IPS-NIHi7 (cell line): ENCODE measurements around the gene KLHDC8A.
"Not testable (repeated sequence)": the region's sequence is repeated elsewhere in the genome, so short reads cannot be mapped to it uniquely, and the experiment has no call there.

Experiments used
- DNase-seq: peaks from one replicate; pipeline ENCODE4 v3.0.0; 2012; ENCODE audit warnings: mixed read lengths; ENCODE audit errors: extremely low spot score

KLHDC8A gene, protein sequence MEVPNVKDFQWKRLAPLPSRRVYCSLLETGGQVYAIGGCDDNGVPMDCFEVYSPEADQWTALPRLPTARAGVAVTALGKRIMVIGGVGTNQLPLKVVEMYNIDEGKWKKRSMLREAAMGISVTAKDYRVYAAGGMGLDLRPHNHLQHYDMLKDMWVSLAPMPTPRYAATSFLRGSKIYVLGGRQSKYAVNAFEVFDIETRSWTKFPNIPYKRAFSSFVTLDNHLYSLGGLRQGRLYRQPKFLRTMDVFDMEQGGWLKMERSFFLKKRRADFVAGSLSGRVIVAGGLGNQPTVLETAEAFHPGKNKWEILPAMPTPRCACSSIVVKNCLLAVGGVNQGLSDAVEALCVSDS

DNA sequence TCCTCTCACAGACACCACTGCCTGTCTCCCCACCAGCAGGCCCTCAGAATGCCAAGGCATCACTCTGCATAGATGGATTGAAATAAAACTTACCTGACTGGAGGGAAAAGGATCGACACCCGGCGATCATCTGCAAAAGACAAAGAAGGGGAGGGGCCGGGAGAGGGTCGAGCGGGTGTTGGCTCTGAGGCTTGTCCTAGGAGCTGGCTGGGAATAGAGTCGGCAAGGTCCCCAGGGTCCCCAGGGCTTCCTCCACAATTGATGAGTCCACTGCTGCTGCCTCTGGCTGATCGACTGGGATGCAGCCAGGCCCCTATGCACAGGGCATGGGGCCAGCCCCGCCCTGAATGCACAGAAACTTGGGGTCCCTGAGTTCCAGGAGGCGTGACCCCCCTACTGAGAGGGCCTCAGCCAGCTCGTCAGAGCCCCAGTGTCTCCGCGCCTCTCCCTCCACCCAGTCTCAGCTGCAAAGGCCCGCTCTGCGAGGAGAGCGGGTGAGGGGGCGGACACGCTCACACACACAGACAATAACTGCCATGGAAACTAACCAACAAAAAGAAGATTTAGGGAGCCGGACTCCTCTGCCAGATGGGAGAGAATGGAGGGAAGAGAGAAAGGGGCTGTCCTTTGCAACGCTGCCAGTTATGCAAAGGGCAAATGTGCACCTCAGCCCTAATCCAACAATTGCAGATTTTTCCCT is at the start of gene KLHDC8A:
Gene KLHDC8A, minus strand, starts transcription at position 483 of the 700 bp plus-strand sequence. CDS start 13,318 bp downstream, outside the sequence.
- DNase-seq, result no peak

DNA sequence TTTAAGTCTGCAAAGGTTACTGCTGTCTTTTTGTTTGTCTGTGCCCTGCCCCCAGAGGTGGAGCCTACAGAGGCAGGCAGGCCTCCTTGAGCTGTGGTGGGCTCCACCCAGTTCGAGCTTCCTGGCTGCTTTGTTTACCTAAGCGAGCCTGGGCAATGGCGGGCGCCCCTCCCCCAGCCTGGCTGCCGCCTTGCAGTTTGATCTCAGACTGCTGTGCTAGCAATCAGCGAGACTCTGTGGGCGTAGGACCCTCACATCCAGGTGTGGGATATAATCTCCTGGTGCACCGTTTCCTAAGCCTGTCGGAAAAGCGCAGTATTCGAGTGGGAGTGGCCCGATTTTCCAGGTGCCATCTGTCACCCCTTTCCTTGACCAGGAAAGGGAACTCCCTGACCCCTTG is 49.5 kb upstream of the KLHDC8A start:
- DNase-seq, result not testable (repeated sequence)

DNA sequence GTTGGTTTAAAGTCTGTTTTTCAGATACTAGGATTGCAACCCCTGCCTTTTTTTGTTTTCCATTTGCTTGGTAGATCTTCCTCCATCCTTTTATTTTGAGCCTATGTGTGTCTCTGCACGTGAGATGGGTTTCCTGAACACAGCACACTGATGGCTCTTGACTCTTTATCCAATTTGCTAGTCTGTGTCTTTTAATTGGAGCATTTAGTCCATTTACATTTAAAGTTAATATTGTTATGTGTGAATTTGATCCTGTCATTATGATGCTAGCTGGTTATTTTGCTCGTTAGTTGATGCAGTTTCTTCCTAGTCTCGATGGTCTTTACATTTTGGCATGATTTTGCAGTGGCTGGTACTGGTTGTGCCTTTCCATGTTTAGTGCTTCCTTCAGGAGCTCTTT is 47.8 kb upstream of the KLHDC8A start:
- DNase-seq, result not testable (repeated sequence)

DNA sequence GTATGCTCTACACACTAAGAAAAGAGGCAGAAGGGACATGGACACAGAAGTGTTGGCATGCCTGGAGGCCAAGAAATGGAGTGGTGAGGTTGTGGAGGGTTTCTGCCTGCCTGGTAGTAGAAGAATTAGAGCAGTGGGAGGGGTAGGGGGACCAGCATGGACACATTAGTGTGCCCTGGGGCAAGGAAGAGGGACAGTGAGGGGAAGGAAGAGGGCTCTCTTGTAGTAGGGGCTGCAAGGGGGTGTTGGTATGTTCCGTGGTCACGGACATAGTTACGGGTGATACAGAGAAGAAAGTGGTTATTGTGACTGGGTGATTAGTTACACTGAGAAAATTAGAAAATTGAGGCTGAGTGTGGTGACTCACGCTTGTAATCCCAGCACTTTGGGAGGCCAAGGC is 41.9 kb upstream of the KLHDC8A start:
- DNase-seq, result no peak

DNA sequence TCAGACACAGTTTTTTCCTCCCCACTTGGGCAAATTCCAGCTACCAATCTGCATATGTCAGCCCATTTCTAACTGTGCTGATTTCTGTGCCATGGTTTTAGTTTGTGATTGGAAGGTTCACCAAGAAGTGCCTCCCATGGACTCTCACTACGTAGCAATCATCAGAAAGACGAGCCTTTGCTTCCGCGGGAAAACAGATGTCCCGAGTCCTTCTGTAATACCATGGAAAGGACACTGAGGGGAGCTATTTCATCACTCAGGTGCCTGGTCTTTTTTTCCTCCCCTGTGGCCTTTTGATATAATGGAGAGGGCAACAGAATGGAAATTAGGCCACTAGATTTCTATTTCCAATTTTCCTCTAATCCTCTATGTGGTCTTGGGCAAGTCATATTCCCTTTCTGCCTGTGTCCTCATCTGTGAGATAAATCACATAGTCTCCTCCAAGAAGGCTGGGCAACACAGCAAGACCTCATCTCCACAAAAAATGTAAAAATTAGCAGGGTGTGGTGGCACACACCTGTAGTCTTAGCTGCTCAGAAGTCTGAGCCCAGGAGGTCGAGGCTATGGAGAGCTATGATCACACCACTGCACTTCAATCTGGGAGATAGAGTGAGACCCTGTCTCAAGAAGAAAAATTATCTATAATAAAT is 40.4 kb upstream of the KLHDC8A start:
- peak; percentile 84 for DNase-seq

DNA sequence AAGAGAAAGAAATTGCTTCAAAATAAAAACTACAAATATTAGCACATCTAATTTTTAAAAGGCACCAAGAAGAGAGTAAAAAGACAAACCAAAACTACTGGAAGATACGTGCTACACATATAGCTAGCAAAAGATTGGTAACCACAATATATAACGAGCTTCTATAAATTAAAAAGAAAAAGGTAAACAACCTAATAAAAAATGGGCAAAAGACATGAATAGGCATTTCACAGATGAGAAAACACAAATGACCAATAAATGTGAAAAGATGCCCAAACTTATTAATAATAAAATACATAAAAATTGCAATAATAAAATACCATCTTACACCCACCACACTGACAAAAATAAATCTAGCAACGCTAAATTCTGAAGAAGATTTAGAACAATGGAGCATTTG is 38.9 kb upstream of the KLHDC8A start:
- no peak for DNase-seq

DNA sequence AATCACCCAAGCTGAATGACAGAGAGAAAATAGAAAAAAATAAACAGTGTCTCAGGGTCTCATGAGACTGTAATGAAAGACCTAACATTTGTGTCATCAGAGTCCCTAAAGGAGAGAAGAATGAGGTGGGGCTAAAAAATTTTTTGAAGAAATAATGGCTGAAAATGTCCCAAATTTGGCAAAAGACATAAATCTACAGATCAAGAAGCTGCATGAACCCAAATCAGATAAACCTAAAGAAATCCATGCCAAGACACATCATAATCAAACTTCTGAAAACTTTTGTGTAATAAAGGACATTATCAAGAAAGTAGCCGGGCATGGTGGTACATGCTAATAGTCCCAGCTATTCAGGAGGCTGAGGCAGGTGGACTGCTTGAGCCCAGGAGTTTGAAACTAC is 35.9 kb upstream of the KLHDC8A start:
- no peak for DNase-seq

DNA sequence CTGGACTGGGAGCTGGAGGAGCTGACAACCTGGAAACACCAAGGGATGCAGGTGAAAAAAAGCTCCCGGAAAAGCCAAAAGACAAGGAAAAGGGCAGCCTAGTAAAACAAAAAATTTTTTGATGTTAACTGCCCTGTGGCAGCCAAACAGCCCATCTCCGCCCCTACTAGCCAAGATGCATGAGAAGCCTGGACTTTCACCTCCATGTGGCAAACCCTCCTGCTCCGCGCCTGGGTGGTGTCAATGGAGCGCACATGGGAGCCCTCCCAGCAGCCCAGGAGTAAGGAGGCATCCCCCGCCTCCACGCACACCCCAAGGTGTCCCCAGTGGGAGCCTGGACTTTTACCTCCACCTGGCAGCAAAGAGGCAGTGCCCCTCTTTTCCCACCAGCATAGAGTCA is 34.7 kb upstream of the KLHDC8A start:
- DNase-seq, result no peak

DNA sequence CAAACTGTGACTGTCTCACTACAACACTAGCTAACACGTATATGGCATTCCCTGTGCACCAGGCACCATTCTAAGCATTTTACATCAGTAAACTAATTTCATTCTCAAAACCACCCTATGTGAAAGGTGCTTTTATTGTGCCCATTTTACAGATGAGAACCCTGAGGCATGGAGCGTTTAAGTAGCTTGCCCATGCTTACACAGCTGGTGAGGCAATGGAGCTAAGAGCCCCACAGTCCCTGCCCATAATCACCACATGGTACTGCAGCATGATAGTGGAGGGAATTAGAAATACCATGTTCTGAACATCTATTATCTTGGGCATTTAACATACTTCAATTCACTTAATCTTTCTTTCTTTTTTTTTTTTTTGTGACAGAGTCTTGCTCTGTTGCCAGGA is 31.1 kb upstream of the KLHDC8A start:
- DNase-seq, result no peak

DNA sequence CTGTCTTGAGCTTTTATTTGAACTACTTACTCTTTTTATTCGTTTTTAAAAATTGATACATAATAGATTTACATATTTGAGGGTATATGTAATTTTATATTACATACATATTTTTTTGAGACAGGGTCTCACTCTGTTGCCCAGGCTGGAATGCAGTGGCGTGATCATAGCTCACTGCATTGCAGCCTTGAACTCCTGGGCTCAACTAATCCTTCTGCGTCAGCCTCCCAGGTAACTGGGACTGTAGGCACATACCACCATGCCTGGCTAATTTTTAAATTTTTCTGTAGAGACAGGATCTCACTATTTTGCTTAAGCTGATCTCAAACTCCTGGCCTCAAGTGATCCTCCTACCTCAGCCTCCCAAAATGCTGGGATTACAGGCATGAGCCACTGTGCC is 26.3 kb upstream of the KLHDC8A start:
- DNase-seq, result not testable (repeated sequence)

DNA sequence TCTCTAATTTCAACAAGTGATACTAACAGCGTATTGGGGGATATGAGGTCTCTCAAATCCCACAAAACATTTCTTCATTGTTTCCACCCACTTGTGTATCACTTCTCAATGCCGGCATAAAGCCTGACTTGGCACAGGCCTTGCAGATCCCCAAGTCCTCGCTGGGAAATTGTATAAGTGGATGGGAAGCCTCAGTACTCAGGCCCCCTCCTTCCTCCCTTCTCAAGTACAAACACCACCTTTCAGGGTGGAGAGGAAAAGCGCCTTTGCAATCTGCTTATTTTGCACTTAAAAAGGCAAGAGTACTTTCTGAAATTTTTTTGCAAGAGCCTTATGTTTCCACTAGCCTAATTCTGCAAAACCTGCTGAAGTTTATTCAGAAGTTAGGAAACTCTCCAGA is 25.8 kb upstream of the KLHDC8A start:
- DNase-seq, result no peak

DNA sequence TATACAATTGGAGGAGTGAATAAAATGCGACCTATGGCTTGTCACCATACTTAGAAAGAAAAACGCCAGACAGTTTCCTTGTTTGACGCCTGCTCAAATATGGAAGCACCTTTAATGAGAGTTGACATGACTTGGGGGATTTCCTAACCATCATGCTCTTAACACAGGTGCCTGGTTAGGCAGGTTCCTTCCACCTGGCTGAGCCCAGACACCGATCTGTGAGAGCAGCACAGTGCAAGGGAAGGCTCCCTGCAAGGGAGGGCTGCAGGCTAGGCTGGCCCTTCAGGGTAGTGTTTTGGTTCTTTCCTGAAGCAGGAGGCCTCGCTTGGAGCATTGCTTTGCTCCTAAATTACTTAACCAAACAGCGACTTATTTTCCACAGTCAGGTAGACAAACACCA is 24.6 kb upstream of the KLHDC8A start:
- DNase-seq, result no peak

DNA sequence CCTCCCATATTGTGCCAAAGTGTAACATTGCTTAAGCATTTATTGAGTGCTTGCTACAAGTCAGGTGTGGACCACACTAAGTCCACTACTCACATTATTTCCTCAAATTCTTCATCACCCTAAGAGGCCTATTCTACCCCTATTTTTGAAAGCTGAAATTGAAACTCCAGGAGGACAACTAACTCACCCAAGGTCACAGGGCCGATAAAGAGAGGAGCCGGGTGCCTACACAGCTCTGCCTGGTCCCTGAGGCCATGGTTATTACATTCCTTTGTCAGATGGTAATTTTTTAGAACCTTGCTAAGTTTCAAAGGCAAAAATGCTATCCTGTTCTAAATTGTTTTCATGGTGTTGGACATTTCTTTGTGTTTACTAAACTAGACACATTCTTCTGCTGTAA is 24.2 kb upstream of the KLHDC8A start:
- DNase-seq, result no peak

DNA sequence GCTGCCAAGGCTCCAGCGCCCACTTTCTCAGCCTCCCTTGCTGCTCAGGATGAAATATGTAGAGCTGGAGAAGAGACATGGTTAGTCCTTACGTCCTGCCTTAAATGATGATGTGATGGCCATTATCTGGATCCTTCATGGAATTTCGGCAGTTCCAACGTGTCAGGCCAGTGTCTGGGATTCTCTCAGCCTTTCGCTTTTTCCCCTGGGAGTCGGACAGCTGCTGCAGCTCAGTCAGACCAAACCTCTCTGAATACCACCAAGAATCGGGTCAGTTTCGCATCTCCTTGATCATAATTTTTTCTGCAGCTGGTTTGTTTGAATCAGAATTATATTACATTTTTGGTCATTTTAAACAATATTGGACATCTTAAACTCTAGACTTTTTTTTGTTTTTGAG is 22.3 kb upstream of the KLHDC8A start:
- DNase-seq, result no peak

DNA sequence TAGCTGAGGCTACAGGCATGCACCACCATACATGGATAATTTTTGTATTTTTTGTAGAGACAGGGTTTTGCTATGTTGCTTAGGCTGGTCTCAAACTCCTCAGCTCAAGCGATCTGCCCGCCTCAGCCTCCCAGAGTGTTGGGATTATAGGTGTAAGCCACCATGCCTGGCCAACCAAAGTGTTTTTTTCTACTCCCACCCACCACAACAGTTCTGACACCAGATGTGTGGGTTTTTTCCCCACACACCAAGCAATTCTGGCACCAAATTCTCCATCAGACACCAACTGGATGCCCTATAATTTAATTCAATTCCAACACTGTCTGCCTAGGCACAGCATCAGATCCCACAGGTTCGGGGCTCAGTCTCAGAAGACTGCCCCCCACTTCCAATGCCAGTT is 20.6 kb upstream of the KLHDC8A start:
- DNase-seq, result no peak

DNA sequence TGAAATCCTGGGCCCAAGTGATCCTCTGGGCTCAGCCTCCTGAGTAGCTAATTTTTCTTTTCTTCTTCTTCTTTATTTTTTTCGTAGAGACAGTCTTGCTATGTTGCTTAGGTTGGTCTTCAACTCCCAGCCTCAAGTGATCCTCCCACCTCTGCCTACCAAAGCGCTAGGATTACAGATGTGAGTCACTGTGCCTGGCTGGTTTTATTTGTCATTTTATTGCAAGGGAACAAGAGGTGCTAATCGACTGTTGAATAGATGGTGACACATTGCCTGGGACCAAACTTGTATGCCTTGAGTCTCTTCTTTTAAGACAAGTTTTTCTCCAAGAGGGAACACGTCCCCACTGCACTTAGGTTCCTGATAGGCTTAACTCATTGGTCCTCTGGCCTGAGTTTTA is 20.0 kb upstream of the KLHDC8A start:
- no peak for DNase-seq

DNA sequence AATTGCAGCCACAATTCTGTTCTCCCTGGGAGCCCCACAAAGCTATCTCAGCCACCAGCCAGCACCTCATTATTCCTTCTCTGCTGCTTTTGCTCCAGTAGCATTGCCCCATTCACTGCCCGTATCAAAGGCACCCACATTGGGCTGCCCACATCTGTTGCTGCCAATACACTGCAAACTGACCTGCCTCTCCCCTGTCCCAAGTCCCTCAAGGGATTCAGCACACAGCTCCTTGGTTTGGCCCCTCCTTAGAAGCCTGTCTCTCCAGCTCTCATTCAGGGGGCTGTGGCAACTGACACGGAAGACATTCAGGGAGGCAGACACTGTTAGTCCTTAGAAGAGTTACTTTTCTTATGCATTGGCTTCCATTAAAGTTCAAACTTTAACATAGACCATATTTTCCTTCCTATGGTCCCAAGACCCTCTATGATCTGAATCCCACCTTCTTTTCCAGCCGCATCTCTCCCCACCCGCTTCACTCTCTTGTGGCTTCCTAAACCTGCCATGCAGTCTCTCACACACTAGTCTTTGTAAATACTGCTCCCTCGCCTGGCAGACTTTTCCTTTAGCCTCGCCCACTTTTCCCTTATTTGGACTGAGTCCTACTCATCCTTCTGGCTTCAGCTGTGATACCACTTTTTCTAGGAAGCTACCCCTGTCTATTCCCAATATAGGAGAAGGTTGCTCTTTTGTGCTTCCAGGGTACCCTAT is 19.3 kb upstream of the KLHDC8A start:
- peak; percentile 85 for DNase-seq

DNA sequence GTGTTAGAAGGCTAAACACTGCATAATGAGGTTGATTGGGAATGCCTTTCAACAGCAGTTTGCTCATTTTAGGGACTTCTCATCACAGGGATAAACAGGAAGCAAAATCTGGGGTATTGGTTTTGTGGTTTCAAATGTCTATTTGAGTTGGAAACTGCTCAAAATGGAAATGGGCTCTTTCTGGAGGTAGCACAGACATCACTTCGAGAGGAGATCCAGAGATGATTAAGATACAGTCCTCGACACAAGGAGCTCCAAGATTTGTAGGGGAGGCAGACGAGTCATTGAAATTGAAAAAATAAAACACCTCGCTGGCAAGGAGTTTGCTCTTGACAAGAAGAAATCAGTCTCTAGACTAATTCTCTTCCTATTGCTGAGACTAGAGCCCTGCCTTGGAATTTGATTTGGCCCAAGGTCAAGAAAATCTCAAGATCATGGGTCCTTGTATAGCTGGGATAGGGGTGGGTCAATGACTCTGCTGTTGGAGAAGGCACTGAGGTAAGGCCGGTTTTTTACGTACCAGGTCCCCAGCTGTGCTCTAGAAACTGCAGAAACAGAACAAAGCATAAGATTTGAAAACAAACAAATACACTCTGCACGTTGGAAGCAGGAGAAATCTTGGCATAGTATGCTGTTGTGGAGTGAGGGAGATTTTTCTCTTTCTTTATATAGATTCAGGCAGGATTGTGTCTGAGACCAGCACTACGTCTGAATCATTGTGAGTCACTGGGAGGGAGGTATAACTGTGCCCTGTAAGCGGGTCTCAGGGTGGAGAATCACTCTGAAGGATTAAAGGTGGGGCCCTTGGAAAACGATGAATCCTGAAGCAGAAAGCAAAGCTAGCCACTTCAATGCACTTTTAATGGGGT is 17.7 kb upstream of the KLHDC8A start:
- DNase-seq, result no peak

DNA sequence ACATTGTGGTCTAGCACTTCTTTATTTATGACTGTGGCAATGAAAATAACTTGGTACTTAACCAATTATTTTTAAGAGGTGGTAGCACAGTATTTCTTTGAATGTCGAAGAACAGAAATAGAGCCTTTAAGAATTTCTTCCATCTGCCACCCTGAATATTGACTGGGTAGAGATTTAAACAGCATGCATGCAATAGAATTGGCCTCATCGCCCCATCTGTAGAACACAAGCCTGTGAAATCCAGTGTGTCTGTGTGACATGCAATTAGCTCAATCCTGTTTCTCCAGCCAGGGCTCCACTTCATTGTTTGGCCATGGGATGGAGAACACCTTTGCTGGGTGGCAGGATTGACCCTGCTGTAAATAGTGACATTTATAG is 17.1 kb upstream of the KLHDC8A start:
- DNase-seq, result no peak

DNA sequence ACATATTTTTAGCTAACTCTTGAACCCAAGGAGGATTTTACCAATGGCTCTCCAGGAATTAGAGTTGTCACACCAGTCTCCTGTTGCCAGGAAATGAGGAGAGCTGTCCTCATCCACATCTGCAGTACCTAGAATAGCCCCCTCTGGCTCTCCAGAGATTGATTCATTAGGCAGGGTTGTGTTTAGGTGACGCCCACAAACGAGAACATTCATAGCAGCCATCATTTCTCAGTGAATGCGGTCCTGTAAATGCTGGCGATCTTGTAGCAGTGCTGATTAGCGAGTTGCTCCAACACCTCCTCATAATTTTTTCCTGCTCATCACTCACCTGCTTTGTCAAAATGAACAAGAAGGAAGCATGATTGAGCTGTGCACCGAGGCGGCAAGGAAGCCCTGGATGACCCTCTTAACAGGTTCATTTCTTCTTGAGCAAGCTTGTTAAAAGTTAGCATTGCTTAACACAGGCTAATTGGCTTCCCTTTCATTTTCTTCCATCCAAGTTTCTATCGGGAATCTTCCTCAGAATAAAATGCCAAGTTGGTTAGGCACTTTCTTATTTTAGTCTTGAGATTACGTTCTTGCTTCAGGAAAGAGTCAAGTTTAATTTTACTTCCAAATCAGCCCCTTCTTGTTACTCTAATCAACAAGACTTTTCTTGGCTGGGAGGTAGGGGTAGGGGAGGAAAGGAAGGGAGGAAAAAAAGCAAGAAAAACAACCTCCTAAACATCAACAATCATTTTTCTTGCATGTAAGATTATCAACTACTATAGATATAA is 16.5 kb upstream of the KLHDC8A start:
- no peak for DNase-seq
